Activated naive CD8-positive, alpha-beta T cell (primary cell): ENCODE results near the gene LDB1.

ENCODE experiments used
- H3K27ac Mint-ChIP-seq: one replicate; pipeline ENCODE4 v1.8.0; 2021; ENCODE audit warnings: mixed read lengths
- H3K27me3 Mint-ChIP-seq: one replicate; pipeline ENCODE4 v1.8.0; 2021; ENCODE audit warnings: mixed read lengths
- H3K36me3 Mint-ChIP-seq: one replicate; pipeline ENCODE4 v1.8.0; 2021; ENCODE audit warnings: mixed read lengths
- H3K4me1 Mint-ChIP-seq: one replicate; pipeline ENCODE4 v1.8.0; 2021; ENCODE audit warnings: low read depth, mixed read lengths
- H3K4me3 Mint-ChIP-seq: one replicate; pipeline ENCODE4 v1.8.0; 2021; ENCODE audit warnings: mild to moderate bottlenecking, mixed read lengths
- H3K9me3 Mint-ChIP-seq: one replicate; pipeline ENCODE4 v1.8.0; 2021; ENCODE audit warnings: low read depth, mixed read lengths

LDB1 gene

DNA sequence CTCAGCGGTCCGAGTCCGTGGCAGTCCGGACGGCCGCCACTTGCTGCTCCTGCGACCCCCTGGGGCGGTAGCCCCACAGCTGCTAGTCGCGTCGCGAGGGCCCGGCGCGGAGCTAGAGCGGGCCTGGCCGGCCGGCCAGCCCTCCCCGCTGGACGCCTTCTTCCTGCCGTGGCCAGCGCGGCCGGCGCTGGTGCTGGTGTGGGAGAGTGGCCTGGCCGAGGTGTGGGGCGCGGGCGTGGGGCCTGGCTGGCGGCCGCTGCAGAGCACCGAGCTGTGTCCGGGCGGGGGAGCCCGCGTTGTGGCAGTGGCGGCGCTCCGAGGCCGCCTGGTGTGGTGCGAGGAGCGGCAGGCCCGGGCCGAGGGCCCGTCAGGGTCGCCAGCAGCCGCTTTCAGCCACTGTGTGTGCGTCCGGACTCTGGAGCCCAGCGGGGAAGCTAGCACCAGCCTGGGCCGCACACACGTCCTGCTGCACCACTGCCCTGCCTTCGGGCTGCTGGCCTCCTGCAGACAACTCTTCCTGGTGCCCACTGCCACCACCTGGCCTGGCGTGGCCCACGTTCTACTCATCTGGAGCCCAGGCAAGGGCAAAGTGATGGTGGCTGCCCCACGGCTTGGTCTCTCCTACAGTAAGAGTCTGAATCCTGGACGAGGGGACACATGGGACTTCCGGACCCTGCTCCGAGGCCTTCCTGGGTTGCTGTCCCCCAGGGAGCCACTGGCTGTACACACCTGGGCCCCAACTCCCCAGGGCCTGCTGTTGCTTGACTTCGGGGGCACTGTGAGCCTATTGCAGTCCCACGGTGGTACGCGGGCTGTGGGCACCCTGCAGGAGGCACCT is 54.4 kb downstream of the LDB1 start:
- no peaks in the 10 kb centered on the region for H3K9me3 Mint-ChIP-seq
- peak overlapping the region; percentile 82 for H3K27ac Mint-ChIP-seq

DNA sequence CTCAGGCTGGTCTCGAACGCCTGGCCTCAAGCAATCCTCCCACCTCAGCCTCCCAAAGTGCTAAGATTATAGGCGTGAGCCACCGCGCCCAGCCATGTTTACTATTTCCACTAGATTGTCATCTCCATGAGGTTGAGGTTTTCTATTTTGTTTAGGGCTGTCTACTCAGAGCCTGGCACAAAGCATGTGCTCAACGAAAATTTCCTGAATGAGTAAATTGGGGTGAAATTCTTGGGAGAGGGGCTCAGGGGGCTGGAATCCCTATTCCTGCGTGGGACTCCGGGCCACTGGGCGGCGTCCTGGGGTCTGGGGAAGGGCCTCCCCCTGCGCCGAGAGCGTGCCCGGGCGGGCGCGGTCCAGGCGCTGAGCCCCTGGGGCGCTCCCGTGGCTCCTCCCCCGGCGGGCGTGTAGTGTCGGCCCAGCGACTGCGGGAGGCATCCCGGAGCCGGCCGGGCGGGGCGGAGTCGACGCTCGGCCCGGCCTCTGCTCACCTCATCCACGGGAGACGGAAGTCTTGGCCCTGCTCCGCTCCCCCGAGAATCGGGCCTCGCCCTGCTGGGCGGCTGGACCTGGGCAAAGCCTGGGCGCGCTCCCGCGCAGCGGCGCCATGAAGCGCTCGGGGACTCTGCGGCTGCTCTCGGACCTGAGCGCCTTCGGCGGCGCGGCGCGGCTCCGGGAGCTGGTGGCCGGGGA is 55.2 kb downstream of the LDB1 start, which contains the start of gene HPS6:
TSS of gene HPS6 (plus strand) at position 482 of the 693 bp plus-strand sequence. CDS start at position 608, 126 bp downstream.
- Mint-ChIP-seq H3K4me1 (peaks cover 25% of the 10 kb centered on the region), H3K27ac (peak within 1 kb of the TSS; percentile 95), H3K4me3 (peak within 1 kb of the TSS; percentile 89), H3K9me3 (no peaks in the 10 kb centered on the region), H3K36me3 (no peaks in the 10 kb centered on the region), H3K27me3 (no peaks in the 10 kb centered on the region)

More for the DNA sequence above, 54.4 kb downstream of the LDB1 start:
- Mint-ChIP-seq H3K4me1 (peaks cover 25% of the 10 kb centered on the region), H3K4me3 (peak overlapping the region; percentile 85), H3K36me3 (no peaks in the 10 kb centered on the region), H3K27me3 (no peaks in the 10 kb centered on the region)

DNA sequence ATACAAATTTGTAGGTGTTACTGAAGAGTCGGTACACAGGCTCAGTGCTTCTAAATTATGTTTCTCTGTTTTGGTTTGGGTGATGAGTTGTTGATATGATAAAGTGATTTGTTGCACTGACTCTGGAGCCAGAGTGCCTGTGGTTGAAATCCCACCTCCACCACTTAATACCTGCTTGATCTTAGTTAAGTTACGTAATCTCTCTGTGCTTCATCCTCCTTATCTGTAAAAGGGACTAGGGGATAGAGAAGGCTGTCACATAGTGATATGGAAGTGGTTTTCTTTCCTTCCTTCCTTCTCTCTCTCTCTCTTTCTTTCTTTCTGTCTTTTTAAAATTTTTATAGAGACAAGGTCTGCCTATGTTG is 55.7 kb downstream of the LDB1 start:
- Mint-ChIP-seq H3K36me3 (no peaks in the 10 kb centered on the region), H3K27me3 (no peaks in the 10 kb centered on the region), H3K9me3 (no peaks in the 10 kb centered on the region), H3K27ac (peak overlapping the region; percentile 95), H3K4me3 (peak overlapping the region; percentile 89), H3K4me1 (peaks cover 25% of the 10 kb centered on the region)

DNA sequence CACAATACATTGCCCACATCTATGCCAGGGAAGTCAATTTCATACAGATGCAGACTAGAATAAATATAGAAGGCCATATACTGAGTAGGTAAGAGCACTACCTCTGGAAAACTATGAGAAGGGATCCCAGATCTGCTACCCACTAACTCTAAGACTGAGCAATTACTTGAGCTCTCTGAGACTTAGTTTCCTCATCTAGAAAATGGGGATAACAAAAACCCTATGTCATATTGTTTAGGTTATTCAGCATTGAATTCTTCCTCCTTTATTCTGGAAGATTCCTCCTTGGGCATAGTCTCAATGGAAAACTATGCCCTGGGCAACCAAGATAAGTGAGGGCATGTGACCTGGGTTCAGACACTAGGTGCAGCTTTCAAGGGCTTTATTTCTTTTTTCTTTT is 60.2 kb downstream of the LDB1 start:
- no peaks in the 10 kb centered on the region for H3K9me3 Mint-ChIP-seq
- H3K4me1 Mint-ChIP-seq = peaks cover 19% of the 10 kb centered on the region
- no peaks in the 10 kb centered on the region for H3K27me3 Mint-ChIP-seq
- H3K36me3 Mint-ChIP-seq = no peaks in the 10 kb centered on the region
- no peak overlapping the region for H3K4me3 Mint-ChIP-seq
- no peak overlapping the region for H3K27ac Mint-ChIP-seq
